Gastrocnemius medialis (tissue), 4 donors: ENCODE measurements around the gene CYGB.

ENCODE experiments used
- CTCF ChIP-seq, 5 experiments: fragments of 450-650 bp in 3 of 5; fragments of 200-600 bp in 2 of 5; sonication (generic) in 2 of 5; IDR thresholded peaks in 4 of 5; conservative IDR thresholded peaks in 1 of 5; 1 replicate in 4 of 5; 2 replicates in 1 of 5; pipeline ENCODE4 v1.5.1; 2016 to 2019; ENCODE audit warnings: antibody characterized with exemption in 5 of 5, mild to moderate bottlenecking in 3 of 5, moderate library complexity in 3 of 5
- POLR2A ChIP-seq, 2 donors: fragments of 450-650 bp; IDR thresholded peaks; one replicate each; pipeline ENCODE4 v1.6.1; 2017; ENCODE audit warnings: antibody characterized with exemption in 2 of 2, mild to moderate bottlenecking in 2 of 2, moderate library complexity in 2 of 2

- TF ChIP-seq CTCF (IDR thresholded peaks at IDR 0.05 in 4 of 5, conservative IDR thresholded peaks at IDR 0.05 in 1 of 5) (no peak), POLR2A (IDR thresholded peaks at IDR 0.05) (no peak)
These were observed 38.2 kb downstream of the CYGB start for GRCh38 chr17:76499267-76499667.
